8988T (cell line): ENCODE data around the gene FRK.

Source experiments
- DNase-seq: peaks from one replicate; pipeline ENCODE4 v3.0.0; 2011

Gene FRK

DNA sequence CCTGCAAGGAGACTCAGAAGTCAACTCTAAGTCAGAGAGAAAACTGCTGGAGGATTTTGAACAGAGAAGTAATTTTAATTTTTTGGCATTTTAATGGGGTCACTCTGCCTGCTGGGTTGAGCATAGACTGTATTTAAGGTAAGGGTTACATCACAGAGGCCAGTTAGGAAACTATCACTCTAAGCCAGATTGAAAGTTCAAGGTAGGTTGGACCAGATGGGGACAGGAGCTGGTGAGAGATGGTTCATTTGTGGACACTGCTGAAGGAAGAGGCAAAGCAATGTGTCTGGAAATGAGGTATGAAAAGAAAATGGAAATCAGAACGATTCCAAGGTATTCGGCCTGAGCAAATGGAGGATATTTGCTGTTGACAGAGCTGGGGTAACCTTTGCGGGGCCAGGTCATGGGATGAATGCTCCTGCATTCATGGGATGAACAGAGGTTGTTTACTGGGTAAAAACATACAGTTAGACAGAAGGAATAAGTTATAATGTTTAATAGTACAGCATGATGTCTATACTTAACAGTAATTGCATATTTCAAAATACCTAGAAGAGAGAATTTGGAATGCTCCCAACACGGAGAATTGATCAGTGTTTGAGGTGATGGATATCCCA lies 26.9 kb downstream of the FRK start:
- DNase-seq: no peak

GRCh38 chr6:116030770-116031169 lies 29.9 kb downstream of the FRK start:
- DNase-seq: no peak

DNA sequence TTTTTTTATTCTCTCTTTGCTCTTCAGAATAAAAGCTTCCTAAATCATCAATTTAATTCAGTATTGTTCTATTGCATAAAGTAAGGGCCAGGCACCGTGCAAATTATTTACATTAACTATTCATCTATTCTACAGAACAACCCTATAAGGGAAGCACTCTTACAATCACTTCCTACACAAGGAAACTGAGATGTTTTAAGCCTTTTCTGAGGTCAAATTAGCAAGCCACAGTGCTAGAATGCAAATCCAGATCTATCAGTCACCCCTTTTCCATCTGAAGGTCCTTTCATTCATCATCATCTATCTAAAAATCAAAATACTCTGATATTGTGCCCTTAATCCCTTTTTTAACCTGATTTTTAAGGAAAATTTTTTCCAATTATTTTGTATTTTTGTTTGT lies 31.2 kb downstream of the FRK start:
- no peak for DNase-seq

- no peak for DNase-seq
Observed at GRCh38 chr6:116028233-116028632, 32.5 kb downstream of the FRK start.

DNA sequence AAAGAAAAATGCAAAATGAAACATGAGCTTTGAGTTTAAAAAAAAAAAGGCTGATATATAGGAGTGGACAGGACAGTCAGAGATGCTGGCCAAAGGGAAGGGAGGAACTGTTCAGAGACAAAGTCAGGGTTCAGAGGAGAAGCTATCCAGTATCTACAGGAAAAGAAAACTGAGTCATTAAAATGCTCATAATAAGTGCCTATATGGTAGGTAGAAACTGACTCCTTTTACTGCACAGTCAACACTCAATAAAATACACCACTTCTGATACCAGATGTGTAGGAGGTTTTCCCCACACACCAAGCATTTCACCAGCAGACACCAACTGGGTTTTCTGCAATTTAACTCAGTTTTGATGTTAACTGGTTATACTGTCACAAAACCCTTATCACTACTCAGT lies 32.9 kb downstream of the FRK start:
- DNase-seq: no peak

DNA sequence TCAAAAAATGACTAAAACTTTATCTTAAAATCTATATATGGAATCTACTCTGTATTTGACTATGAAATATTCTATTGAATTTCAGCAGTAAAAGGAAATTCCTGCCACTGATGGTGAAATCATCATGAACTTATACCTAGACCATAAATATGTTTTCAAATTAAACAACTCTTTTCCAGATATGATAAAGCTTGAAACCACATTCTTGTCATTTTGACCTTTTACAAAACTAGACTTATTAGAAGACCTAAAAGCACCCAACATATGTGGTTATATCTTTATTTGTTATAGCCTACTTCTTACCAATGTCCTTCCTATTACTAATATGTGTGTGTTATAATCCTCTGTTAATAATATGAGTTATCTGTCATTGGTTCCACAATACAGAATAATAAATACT lies 35.3 kb downstream of the FRK start:
- no peak for DNase-seq

- DNase-seq: no peak
Observed at GRCh38 chr6:116022841-116023445, 37.7 kb downstream of the FRK start.

DNA sequence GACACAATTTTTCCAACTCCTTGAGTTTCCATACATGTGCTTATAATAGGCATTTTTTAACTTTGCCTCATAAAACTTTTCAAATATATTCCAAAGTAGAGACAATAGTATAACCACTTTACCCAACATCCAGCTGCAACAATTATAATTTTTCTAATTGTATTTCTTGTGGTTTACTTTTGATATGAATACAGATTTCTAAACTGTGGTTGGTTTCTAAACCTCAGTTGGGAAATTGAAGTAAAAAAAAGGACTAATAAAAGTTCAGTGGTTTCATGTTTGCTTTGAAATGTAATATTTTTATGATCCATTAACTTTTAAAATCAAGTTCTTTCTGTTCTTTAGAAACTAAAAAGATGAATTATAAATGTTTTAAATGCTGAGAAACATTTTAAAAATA lies 40.0 kb downstream of the FRK start:
- DNase-seq: no peak

DNA sequence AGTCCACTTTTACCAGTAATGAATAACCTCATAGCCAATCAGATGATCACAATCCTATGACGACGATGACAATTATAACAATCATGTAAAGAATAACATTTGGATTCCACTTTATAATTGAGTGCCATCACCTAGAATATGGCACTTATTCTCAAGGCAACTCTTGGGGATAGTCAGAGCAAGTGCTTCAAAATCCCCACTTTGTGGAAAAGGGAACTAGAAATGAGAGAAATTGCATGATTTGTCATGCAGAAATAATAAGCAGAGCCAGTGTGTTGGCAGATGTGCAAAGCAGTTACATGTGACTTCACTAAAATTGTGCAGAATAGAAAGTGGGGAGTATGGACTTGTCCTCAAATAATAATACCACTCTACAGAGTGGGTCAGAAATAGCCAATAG lies 41.3 kb downstream of the FRK start:
- DNase-seq: no peak

GRCh38 chr6:116018976-116019375 lies 41.7 kb downstream of the FRK start:
- DNase-seq: no peak

- DNase-seq: no peak
Observed at GRCh38 chr6:116017546-116018295, 43.0 kb downstream of the FRK start.

DNA sequence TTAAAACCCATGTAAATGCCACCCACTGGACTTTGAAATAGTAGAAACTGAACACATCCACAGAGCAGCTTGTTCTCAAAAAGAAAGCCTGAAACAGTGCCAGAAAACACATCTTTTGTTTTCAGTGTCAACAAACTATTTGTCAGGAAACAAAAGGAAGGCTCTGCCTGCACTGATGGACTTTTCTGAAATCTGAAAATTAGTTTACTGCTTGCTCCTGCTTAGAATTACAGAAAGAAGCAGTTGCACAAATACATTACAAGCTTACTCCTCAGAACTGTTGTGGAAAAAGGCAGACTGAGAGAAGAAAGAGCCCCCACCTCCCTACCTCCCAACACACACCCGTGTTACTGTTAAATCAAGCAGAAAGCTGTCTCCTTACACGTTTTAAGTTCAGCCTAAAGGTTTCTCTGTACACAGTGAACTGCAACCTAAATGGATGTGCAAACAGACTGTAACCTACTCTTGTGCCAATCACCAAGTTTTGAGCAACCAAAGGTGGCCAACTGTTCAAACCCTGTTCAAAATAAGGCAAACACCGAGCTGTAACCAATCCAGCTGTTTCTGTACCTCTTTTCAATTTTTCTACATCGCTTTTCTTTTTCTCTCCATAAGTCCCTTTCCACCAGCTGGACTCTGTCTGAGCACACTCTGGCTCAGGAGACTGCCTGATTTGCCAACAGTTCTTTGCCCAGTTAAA lies 43.7 kb downstream of the FRK start:
- DNase-seq: no peak

DNA sequence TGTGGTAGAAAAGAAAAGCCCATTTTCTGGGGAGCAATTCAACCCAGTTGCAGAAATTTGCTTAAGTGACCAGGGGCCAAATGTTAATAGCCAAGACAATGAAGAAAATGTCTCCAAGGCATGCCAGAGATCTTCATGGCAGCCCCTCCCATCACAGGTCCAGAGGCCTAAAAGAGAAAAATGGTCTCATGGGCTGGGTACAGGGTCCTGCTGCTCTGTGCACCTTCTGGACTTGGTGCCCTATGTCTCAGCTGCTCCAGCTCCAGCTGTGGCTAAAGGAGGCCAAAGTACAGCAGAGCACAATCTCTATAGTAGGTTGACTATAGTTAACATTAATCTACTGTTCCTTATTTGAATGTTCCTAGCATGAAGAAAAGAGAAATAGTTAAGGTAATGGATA lies 44.7 kb downstream of the FRK start:
- no peak for DNase-seq

- no peak for DNase-seq
Observed at GRCh38 chr6:116015561-116015960, 45.1 kb downstream of the FRK start.

- DNase-seq: no peak
Observed at GRCh38 chr6:116012951-116013350, 47.7 kb downstream of the FRK start.

GRCh38 chr6:116012471-116012949 lies 48.2 kb downstream of the FRK start:
- DNase-seq: no peak

DNA sequence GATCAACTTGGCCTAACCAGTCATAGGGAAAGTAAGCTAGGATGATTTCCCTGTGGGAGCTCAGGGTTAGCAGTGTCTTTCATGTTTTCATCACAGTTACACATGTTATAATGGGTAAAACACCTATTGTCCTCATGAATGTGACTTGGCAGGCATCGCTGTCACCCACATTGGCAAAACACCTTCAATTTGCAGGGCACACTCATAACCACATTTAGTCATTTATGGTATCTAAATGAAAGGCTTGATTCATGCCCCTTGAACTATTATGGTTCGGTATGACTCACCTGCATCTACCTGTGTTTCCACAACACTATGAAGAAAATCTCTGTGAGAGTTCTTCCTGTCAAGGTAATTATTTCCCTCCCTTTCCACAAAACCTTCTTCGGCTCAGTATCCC lies 49.2 kb downstream of the FRK start:
- DNase-seq: no peak

DNA sequence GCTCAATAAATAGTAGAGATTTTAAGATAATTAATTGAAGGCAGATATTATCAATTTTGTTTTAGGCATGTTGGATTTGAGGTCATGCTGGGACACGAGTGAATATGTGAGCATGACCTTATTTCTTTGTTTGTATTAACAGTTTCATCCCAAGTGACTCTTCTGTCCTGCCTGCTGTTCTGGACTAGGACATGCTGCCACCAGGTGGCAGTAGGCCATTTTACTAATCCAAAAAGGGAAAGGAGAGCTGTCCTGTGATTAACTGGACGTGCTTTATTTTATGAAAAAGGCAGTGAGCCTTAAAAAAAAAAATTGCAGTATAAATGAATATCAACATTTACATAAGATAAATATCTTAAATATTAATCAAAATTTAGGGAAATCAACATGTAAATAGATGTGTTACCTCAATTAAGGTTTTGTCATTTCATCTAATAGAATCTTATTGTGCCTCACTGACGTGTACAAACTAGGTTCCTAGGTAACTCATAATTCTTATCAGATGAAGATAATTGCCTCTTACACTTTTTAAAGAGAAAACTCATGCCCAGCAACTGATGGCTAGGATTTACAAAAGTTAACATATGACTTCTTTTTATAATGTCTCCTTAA lies 49.8 kb downstream of the FRK start:
- DNase-seq: peak; percentile 10

GRCh38 chr6:116010386-116010785 lies 50.3 kb downstream of the FRK start:
- DNase-seq: no peak

DNA sequence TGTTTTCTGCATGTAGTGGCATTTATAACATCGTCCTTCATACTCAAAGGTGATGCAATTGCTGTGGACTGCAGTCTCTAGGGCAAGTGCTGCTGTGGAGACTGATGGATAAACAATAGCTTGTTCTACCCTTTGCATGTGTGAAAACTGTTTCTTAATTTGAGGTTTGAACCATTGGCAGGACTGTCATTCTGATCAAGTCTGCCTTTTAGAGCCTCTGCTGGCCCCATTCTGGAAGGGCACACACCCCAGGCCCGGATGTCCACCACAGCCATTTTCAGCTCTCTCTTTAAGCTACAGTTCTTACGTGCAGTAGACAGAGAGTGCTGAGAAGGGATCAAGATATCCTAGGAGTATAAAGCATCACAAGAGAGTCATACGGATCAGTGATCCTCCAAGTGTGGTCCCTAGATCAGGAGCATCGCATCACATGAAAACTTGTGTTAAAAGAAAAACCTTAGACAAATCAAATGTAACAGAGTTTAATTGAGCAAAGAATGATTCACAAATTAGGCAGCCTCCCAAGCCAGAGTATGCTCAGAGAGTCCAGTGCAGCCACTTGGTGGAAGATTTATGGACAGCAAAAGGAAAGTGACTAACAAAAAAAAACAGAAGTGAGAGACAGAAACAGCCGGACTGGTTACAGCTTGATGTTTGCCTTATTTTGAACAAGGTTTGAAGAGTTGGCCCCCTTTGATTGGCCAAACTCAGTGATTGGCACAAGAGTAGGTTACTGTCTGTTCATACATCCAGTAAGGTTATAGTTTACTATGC lies 52.0 kb downstream of the FRK start:
- DNase-seq: no peak

DNA sequence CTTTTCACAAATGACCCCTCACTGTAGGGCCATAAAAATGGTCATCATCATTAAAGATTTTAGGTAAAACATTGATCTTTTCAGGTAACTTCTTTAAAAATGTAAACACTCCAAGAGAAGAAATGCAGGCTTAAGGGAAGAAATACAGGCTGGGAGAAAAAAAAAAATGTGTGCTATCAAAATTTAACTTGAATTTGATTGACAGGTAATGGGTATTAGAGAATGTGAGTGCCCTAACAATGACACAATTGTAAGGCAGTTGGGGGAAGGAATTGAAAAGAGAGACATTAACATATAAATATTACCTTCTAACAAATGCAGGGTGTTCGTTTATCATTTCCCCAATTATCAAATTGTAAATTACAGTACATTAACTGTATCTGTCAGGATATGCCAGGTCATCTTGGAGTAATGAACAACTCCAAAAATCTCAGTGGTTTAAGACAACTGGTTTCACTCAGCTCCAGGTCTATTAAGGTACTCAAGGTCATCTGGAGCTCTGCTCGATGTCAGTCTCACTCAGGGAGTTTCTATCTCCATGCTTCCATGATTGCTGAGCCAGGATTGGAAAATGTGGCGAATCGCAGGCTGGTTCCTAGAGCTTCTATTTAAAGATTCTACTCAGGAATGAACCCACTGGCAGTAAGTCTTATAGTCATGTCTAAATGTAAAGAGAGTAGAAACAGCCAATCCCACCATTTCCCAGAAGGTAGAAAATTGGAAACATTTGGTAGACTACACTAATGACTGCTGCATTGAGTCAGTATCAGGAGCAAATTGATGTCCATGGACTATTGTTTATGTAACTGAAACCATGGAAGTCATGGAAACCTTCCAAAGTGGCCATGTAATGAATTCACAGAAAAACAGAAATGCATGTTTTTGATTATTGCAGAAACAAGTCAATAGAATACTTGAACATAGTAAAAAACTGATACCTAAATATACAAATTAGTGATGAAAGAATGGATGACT lies 55.6 kb downstream of the FRK start:
- DNase-seq: no peak
